Activated effector memory CD4-positive, alpha-beta T cell treated with anti-CD3 and anti-CD28 coated beads, Interleukin-2, amount 50 U/mL, for 16 hours (primary cell): ENCODE measurements around the gene SLC2A4.

Source experiments
- DNase-seq: peaks from one replicate; pipeline ENCODE4 v3.0.0-alpha.2; 2020

Gene SLC2A4

GRCh38 chr17:7307686-7308624, 26.4 kb downstream of the SLC2A4 start:
- peak; percentile 83 for DNase-seq

DNA sequence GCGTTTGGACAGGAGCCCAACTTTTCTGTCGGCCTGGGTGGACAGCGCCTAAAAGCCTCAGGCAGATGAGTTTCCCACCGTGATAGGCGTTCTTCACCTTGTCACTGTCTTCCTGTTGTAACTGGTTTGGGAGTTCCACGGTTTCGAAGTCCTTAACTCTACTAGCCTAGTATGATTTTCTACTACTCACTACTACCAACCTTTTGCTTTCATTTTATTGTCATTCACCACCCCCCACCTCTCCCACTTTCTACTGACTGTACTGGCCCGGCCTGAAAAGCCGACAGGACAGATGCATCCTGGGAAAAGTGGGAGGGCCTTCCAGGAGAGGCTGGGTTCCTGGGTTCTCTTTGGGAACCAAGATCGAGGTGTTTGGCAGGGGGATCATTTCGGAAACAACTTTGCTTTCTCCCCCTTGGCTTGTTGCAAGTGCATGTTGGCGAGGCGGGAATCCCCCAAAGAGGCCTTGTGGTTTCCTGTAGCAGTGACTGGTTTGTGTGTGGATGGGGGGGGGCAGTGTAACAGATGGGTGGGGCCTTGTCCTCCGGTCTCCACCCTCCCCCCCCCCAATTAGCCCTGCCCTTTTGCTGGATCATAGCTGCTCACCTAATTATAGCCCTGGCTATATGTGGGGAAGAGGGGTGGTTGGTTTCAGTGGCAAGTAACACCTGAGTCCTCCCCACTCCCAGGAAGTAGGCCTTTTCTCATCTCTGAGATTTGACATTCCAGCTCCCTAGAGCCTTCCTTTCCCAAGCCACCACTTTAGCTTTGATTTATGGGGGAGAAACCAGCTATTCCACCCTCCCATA, 27.3 kb downstream of the SLC2A4 start:
- peak; percentile 94 for DNase-seq

- DNase-seq: no peak
These were observed 28.1 kb downstream of the SLC2A4 start for GRCh38 chr17:7309628-7310027.

GRCh38 chr17:7311110-7311705, 29.7 kb downstream of the SLC2A4 start:
- no peak for DNase-seq

GRCh38 chr17:7312432-7313087, 31.0 kb downstream of the SLC2A4 start:
- DNase-seq: no peak

DNA sequence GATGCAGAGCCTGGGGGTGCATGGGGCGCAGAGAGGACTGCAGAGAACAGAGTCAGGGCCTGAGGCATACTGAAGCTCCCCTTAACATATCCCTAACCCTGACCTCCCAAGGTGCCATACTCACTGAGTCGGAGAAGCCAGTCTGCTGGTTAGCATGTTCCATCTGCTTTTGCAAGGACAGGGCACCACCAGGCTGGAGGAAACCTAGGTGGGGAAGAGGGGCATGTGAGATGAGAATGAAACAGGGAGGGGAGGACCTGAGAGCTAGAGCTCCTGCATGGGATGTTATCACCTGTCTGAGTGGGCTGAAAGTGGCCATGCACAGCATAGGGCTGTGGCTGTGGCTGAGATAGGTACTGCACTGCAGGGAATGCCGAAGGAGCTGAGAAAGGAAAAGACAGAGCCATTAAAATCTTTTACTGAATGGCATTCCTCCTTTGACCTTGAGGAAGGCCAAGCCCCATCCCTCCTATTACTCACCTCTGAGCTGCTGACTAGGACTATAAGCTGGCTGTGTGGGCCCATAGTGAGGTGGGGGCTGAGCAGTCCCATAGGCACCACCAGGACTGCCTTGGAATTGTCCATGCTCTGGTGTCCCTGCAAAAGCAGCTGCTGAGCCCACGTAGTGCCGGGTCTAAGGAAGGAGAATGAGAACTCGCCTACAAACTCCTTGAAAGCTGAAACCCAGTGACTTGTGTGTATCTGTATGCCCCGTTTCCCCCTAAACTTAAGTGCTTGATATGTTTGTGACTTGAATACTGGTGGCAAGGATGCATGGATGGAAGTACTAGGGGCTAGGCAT, 31.8 kb downstream of the SLC2A4 start:
- no peak for DNase-seq

GRCh38 chr17:7313890-7314718, 32.6 kb downstream of the SLC2A4 start:
- no peak for DNase-seq

GRCh38 chr17:7314719-7315569, 33.4 kb downstream of the SLC2A4 start, which contains the start of gene GPS2:
Gene GPS2 (minus strand): TSS chr17:7315360. CDS start chr17:7315052, 308 bp downstream.
- DNase-seq: peak; percentile 98

DNA sequence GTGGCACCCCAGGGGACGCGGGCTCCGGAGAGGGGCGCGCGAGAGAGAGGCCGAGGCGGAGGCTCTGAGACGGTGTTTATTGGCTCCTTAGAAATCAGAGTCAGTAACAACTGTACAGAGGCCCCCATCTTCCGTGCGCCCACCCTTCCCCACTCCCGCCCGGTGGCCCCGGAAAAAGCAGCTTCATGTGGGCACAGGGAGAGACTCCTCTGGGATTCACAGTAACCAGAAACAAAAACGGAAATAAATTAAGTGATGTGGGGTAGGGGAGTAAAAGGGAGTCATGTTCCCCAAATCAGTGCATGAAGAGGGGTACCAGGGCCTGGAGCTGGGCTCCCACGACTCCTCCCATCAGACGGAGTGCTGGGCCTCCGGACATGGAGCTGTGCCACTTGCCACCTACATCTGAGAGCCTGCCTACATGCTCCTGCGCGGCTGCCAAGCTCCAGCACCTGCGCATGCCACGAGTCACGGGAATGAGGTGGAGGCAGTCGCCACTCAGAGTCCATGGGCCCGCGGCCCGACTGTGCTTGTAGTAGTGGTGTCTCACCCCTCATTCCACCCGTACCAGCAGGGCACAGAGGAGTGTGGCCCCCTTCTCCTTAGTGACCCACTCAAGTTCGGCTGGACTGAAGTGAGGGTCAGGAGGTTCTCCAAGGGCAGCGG, 34.2 kb downstream of the SLC2A4 start:
- no peak for DNase-seq

DNA sequence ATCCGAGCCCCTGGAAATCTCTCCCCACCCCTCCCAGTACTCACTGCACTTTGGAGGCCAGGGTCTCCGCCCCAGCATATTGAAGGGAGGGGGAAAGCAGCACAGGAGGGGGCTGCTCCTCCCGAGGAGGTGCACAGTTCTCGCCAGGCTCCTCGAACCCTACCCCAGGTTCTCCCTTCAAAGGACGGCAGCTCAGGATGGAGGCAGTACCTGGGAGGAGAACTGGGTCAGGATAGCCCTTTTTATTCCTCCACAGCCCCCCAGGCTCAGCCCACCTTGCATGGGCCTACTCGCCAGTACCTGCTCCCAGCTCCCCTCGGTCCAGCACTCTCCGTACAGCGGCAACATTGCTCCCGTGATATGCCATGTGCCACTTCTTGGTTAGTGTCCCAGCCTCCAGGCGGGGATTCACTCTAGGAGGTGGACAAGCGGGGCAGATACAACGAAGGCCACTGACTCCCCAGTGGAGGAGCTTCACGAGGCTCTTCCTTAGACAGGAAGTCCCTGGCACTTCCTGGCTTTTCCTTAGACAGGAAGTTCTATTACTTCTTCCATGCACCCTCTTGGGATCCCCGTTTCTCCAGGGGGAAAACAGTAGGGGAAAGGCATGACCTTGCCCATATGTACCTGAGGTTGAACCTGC, 35.8 kb downstream of the SLC2A4 start:
- DNase-seq: no peak

DNA sequence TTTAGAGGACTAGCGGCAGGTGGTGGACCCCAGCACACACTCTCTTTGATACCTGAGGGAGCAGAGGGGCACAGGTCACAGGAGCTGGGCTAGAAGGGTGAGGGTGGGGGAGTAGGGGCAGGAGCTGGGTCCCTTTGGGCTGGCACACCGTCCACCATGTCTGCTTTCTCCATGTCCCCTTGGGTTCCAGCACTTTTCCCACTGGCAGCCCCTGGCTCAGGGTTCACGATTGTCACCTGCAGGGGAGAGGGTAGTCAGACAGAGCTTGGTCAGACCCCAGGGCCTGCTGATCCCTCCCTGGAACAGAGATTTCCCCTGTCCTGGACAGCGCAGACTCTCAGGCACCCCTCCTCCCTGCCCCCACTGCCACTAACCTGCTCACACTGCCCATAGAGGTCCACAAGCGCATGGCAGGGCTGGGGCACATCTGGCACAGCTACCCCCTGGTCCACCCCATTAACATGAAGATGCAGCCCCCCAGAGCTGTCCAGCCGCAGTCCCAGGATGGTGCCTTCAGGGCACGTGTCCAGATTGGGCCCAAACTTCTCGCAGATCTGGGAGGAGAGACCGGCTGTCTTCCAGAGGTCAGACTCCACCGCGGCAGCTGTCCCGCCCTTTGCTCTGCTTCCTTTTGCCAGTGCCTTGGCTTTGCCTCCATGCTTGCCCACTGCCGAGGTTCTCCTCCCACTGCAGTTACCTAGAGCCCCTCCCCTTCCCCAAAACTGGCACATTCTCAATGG, 36.8 kb downstream of the SLC2A4 start:
- no peak for DNase-seq

DNA sequence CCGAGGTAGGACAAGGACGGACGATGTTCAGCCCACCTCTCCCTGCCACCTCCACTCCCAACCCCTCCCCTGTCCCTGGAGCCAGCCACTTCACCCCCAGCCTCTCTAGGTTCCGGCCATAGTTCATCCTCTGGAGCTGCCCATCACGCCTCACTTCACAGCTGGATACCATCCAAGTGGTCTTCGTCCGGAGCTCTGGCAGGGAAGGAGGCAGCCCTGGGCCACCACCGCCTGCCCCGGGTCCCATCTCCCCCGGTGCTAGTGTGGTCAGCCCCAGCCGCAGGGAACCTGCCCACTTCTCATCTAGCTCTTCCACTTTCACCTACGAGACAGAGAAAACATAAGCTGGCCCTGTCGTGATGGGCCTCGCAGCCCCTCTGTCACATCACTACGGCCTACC, 39.9 kb downstream of the SLC2A4 start:
- DNase-seq: no peak

DNA sequence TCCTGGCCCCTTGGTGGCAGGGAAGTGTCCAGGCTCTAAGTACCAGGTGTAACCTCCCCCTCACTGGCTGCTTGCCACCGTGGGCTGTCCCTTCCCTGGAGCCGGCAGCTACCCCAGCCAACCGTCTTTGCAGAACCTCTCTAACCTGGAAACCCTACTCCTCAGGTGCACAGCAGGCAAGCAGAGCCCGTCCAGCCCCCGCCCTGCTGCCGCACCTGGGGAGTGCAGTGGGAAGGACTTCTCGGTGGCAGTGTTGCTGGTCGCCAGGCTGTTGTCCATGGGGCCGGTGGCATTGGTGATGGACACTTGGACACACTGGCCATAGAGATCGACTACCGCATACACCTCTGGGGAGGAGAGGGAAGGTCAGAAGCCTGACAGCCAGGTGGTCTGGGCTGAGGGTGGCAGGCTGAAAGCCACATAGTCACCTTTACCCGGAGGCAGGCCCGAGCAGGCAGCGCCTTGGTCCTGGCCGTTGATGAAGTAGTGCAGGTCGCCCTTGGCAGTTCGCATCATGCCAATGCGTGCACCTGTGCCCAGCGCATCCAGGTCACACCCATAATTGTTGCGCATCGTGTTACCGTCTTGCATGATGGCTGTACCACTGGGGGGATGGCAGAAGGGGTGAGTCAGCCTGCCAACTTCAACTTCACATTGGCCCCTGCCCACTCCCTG, 41.1 kb downstream of the SLC2A4 start:
- DNase-seq: no peak

GRCh38 chr17:7323731-7324437, 42.4 kb downstream of the SLC2A4 start:
- DNase-seq: peak; percentile 91

DNA sequence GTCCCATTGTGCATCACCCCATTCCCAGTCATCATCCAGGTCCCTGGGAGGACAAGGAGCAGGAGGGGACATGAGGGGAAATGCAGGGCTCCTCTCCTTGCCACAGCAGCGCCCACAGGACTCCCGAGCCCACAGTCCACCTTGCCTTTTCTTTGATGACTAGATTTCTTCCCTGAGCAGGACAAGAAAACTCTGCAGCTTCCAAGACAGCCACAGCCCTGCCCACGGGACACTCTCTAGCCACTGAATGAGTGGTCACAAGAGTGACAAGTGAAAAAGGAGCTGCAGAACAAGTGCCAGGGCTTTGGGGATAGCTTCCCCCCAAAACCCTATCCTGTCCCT, 42.9 kb downstream of the SLC2A4 start:
- DNase-seq: no peak

- DNase-seq: no peak
These were observed 43.6 kb downstream of the SLC2A4 start for GRCh38 chr17:7325031-7325528.

GRCh38 chr17:7326186-7326585, 44.7 kb downstream of the SLC2A4 start:
- DNase-seq: no peak
